Psoas muscle (tissue), 8 donors: ENCODE data around the gene COG8. TPM values are rescaled to one million over a fixed set of nuclear protein-coding genes. Genes with fewer than 3 reads are reported as not detected.

Source experiments
- ATAC-seq, 4 donors: fragments of 200-7000 bp; cut with Tn5 transposase; one replicate each; pipeline ENCODE4 v1.9.1; 2020; ENCODE audit warnings: moderate library complexity in 3 of 4, mild to moderate bottlenecking in 2 of 4
- DNase-seq, 2 donors: peaks; one replicate each; pipeline ENCODE4 v3.0.0-alpha.2; 2020
- H3K27ac ChIP-seq: fragments of 200-600 bp; one replicate; pipeline ENCODE4 v1.8.0; 2022
- H3K27me3 ChIP-seq, 3 donors: fragments of 200-600 bp in 1 of 3; one replicate each; pipeline versions ENCODE4 v1.6.1 to v1.8.0; 2013 to 2022; ENCODE audit warnings: low read length in 2 of 3, mild to moderate bottlenecking in 2 of 3, moderate library complexity in 1 of 3; ENCODE audit not compliant: insufficient read depth in 3 of 3
- H3K36me3 ChIP-seq, 2 donors: fragments of 200-600 bp in 1 of 2; one replicate each; pipeline versions ENCODE4 v1.6.1 to v1.8.0; 2013 to 2022; ENCODE audit warnings: low read depth in 1 of 2, mild to moderate bottlenecking in 1 of 2, moderate library complexity in 1 of 2; ENCODE audit not compliant: insufficient read depth in 1 of 2
- H3K4me1 ChIP-seq: fragments of 200-600 bp; one replicate; pipeline ENCODE4 v1.8.0; 2022
- H3K4me3 ChIP-seq: fragments of 200-600 bp; one replicate; pipeline ENCODE4 v1.8.0; 2022; ENCODE audit warnings: mild to moderate bottlenecking
- H3K9me3 ChIP-seq: fragments of 200-600 bp; one replicate; pipeline ENCODE4 v1.8.0; 2022
- CTCF ChIP-seq: fragments of 200-600 bp; IDR thresholded peaks from one replicate; pipeline ENCODE4 v1.8.0; 2022; ENCODE audit warnings: antibody characterized with exemption
- WGBS, 3 donors: extraction: QIAGEN DNeasy Blood & Tissue Kit; methylation state at CpG; one replicate each; pipeline versions ENCODE4 v1.1.6 to v1.1.7; 2013; 5-methylcytosine and 5-hydroxymethylcytosine counted together
- intact Hi-C, 2 donors: fragments of 100-400 bp; cut with DNase I; formaldehyde crosslinking; loops; one replicate each; pipeline versions ENCODE4 v1.11.0 to v1.14.2; 2022
- polyA plus RNA-seq, 3 donors: library from polyadenylated mRNA; stranded (reverse); fragments of 200-250 nt; gene quantifications; one replicate each; pipeline ENCODE4 v1.2.3, GENCODE V29; 2013
- total RNA-seq, 4 donors: library from RNA; stranded (reverse); fragmentation: NEBNext Ultra II Directional in 2 of 4; extraction: Animal tissue kit (Norgen Biotek cat#: 25700) in 2 of 4; gene quantifications; one replicate each; pipeline versions ENCODE4 v1.2.1 to v1.2.4, GENCODE V29; 2021 to 2023
- donor health status: healthy with polysubstance abuse.
- donor health status: DM: no; HTN: no; CAD: no; lungs with moderate emphysema.
- donor health status: Bipolar disorder and iron deficiency.
- donor health status: healthy.
- donor health status: DM: yes; HTN: yes; CAD: no.
- donor health status: DM: no; HTN: no; CAD: no.
- donor health status: DM: no; HTN: no; CAD: no.
- donor health status: DM: yes; HTN: yes; CAD: no.

Gene COG8
- total and polyA plus RNA-seq, 7 donors, result 16.7 to 36.5 (median 28.3) TPM

GRCh38 chr16:69311533-69312387, 27.6 kb downstream of the COG8 start:
- peak; percentile 48 to 72 for DNase-seq
- Histone ChIP-seq H3K27me3 (no peaks in the 10 kb centered on the region), H3K4me3 (peak overlapping the region; percentile 85), H3K36me3 (peaks cover 4 to 34% of the 10 kb centered on the region in 2 donors), H3K9me3 (no peaks in the 10 kb centered on the region), H3K4me1 (peaks cover 26% of the 10 kb centered on the region), H3K27ac (peak overlapping the region; percentile 92)
- 2% methylated on average over 52 to 59 of the region's 59 CpGs for WGBS, 3 donors
- no peak for TF ChIP-seq CTCF
- intact Hi-C loops, result loop anchor here in 1 of 2 donors (1.0 kb wide), 1 partner anchor 28 kb away; the partner anchor contains the start of genes COG8 and NIP7
- ATAC-seq, result peak; percentile 43 to 61 (median 50)

- WGBS, 3 donors, result 9 to 15% (median 9%) methylated on average over 45 to 70 of the region's 70 CpGs
- Histone ChIP-seq H3K27me3 (no peaks in the 10 kb centered on the region), H3K27ac (peak within 1 kb of the TSS; percentile 92), H3K9me3 (no peaks in the 10 kb centered on the region), H3K4me1 (peaks cover 20% of the 10 kb centered on the region), H3K36me3 (peaks cover 4 to 25% of the 10 kb centered on the region in 2 donors), H3K4me3 (peak within 1 kb of the TSS; percentile 85)
- ATAC-seq (peak; percentile 91 to 98 (median 94)), DNase-seq (peak; percentile 95 to 98)
- TF ChIP-seq CTCF, result peak; percentile 92
- intact Hi-C loops, result loop anchor here in 1 of 2 donors (1.0 kb wide), 1 partner anchor 28 kb away; the partner anchor contains the start of genes COG8 and NIP7
Observed at GRCh38 chr16:69310653-69311532, 28.5 kb downstream of the COG8 start, which contains the start of gene VPS4A. Gene VPS4A (plus strand): TSS chr16:69311350. CDS start chr16:69311512, 162 bp downstream.

- DNase-seq, result no peak
- no peak for ATAC-seq
Observed at GRCh38 chr16:69309316-69309715, 30.0 kb downstream of the COG8 start.

GRCh38 chr16:69307856-69308255, 31.5 kb downstream of the COG8 start:
- Histone ChIP-seq H3K9me3 (no peaks in the 10 kb centered on the region), H3K27ac (no peak overlapping the region), H3K4me1 (peaks cover 11% of the 10 kb centered on the region), H3K36me3 (peaks cover 0 to 11% of the 10 kb centered on the region in 2 donors), H3K4me3 (no peak overlapping the region), H3K27me3 (no peaks in the 10 kb centered on the region)
- intact Hi-C loops, result no loop called here
- no peak for TF ChIP-seq CTCF
- WGBS, 3 donors, result 89 to 100% (median 92%) methylated on average over 2 of the region's 2 CpGs
- no peak for ATAC-seq
- no peak for DNase-seq

More at GRCh38 chr16:69309316-69309715, 30.0 kb downstream of the COG8 start:
- intact Hi-C loops, result no loop called here
- H3K27me3 ChIP-seq, result no peaks in the 10 kb centered on the region
- TF ChIP-seq CTCF, result no peak
- H3K4me1 ChIP-seq, result peaks cover 12% of the 10 kb centered on the region
- no peak overlapping the region for H3K4me3 ChIP-seq
- peaks cover 1 to 14% of the 10 kb centered on the region in 2 donors for H3K36me3 ChIP-seq
- H3K27ac ChIP-seq, result no peak overlapping the region
- 40 to 50% (median 48%) methylated on average over 12 of the region's 12 CpGs for WGBS, 3 donors
- H3K9me3 ChIP-seq, result no peaks in the 10 kb centered on the region
